Upper lobe of left lung (tissue), 6 donors: Measurements from ENCODE around the gene SLC12A8. TPM values are rescaled to one million over a fixed set of nuclear protein-coding genes. Genes with fewer than 3 reads are reported as not detected.

ENCODE experiments used
- ATAC-seq, 2 donors: fragments of 200-7000 bp; cut with Tn5 transposase; one replicate each; pipeline ENCODE4 v1.9.1; 2022; ENCODE audit warnings: mild to moderate bottlenecking in 2 of 2, moderate library complexity in 2 of 2; ENCODE audit not compliant: low FRiP score in 2 of 2
- DNase-seq, 2 donors: peaks; one replicate each; pipeline ENCODE4 v3.0.0-alpha.2; 2019 to 2020
- H3K27ac ChIP-seq, 4 donors: fragments of 200-600 bp; sonication (generic); one replicate each; pipeline ENCODE4 v1.5.1; 2016 to 2019
- H3K27me3 ChIP-seq, 4 donors: fragments of 200-600 bp; sonication (generic); one replicate each; pipeline ENCODE4 v1.5.1; 2017 to 2019
- H3K36me3 ChIP-seq, 4 donors: fragments of 200-600 bp; sonication (generic); one replicate each; pipeline ENCODE4 v1.5.1; 2016 to 2019
- H3K4me1 ChIP-seq, 4 donors: fragments of 200-600 bp; sonication (generic); one replicate each; pipeline ENCODE4 v1.5.1; 2018 to 2019
- H3K4me3 ChIP-seq, 4 donors: fragments of 200-600 bp; sonication (generic); one replicate each; pipeline ENCODE4 v1.5.1; 2017 to 2019; ENCODE audit warnings: mild to moderate bottlenecking in 2 of 4, moderate library complexity in 1 of 4
- H3K9me3 ChIP-seq, 4 donors: fragments of 200-600 bp; sonication (generic); one replicate each; pipeline ENCODE4 v1.5.1; 2018 to 2019
- CTCF ChIP-seq, 6 experiments: fragments of 450-650 bp in 4 of 6; fragments of 200-600 bp in 2 of 6; sonication (generic) in 2 of 6; IDR thresholded peaks; one replicate each; pipeline ENCODE4 v1.5.1; 2016 to 2019; ENCODE audit warnings: antibody characterized with exemption in 6 of 6
- EP300 ChIP-seq, 4 donors: sonication (generic); formaldehyde crosslinking; IDR thresholded peaks; one replicate each; pipeline ENCODE4 v1.5.1; 2017; ENCODE audit warnings: antibody characterized with exemption in 4 of 4, control low read depth in 2 of 4
- POLR2A ChIP-seq, 4 donors: fragments of 450-650 bp; IDR thresholded peaks; one replicate each; pipeline ENCODE4 v1.5.1; 2016 to 2017; ENCODE audit warnings: antibody characterized with exemption in 4 of 4, mild to moderate bottlenecking in 2 of 4
- POLR2AphosphoS5 ChIP-seq, 2 donors: sonication (generic); formaldehyde crosslinking; IDR thresholded peaks; one replicate each; pipeline ENCODE4 v1.5.1; 2017; ENCODE audit warnings: antibody characterized with exemption in 2 of 2
- WGBS, 2 donors: methylation state at CpG; one replicate each; pipeline ENCODE4 v1.1.5; 2017 to 2018; 5-methylcytosine and 5-hydroxymethylcytosine counted together
- total RNA-seq, 6 donors: library from RNA; depleted of rRNA in 4 of 6; stranded (reverse); fragments of >200 nt in 4 of 6; gene quantifications; one replicate each; pipeline versions ENCODE4 v1.1.0 to v1.2.1, GENCODE V29; 2016 to 2021
- donor health status: DM: no; HTN: no; CAD: no; lungs with moderate emphysema.
- donor health status: DM: no; HTN: yes; CAD: no; lungs with severe emphysema.

Gene SLC12A8
- total RNA-seq, 6 donors from 2014 or later, result 6.7 to 34.6 (median 15.0) TPM

- ATAC-seq (no peak), DNase-seq (no peak)
- H3K4me1 ChIP-seq, result no peaks in the 10 kb centered on the region
- H3K27me3 ChIP-seq, result no peaks in the 10 kb centered on the region
- WGBS, 2 donors, result 69 to 81% methylated on average over 3 of the region's 3 CpGs
- no peak overlapping the region for H3K4me3 ChIP-seq
- no peak for TF ChIP-seq POLR2AphosphoS5 (IDR thresholded peaks at IDR 0.05)
- no peak for TF ChIP-seq EP300 (IDR thresholded peaks at IDR 0.05)
- no peak for TF ChIP-seq POLR2A (IDR thresholded peaks at IDR 0.05)
- no peak for TF ChIP-seq CTCF (IDR thresholded peaks at IDR 0.05)
- no peaks in the 10 kb centered on the region for H3K36me3 ChIP-seq
- H3K9me3 ChIP-seq, result no peaks in the 10 kb centered on the region
- H3K27ac ChIP-seq, result no peak overlapping the region
Observed at GRCh38 chr3:125179143-125179883, 33.2 kb downstream of the SLC12A8 start.

DNA sequence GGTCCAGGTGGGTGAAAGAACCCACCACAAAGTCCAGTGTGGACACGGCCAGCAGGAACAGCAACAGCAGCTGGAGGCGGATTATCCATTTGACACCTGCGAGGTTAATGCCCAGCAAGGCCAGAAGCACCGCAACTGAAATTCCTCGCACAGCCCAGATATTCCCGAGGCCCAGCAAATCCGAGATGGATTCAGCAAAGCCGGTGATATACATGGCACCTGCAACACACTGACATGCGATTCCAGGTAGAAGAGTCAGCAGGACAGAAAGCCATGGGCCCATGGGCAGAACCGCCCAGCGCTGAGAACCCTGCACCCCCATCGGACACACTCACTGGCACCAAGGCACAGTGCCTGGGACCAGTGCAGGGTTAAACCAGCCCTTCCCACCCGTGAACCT lies 34.8 kb downstream of the SLC12A8 start:
- DNase-seq (no peak), ATAC-seq (no peak)
- 96 to 100% methylated on average over 8 to 13 of the region's 13 CpGs for WGBS, 2 donors
- TF ChIP-seq POLR2AphosphoS5 (IDR thresholded peaks at IDR 0.05), result no peak
- no peak for TF ChIP-seq EP300 (IDR thresholded peaks at IDR 0.05)
- no peak for TF ChIP-seq CTCF (IDR thresholded peaks at IDR 0.05)
- no peak for TF ChIP-seq POLR2A (IDR thresholded peaks at IDR 0.05)
- Histone ChIP-seq H3K4me3 (no peak overlapping the region), H3K27me3 (no peaks in the 10 kb centered on the region), H3K4me1 (no peaks in the 10 kb centered on the region), H3K9me3 (no peaks in the 10 kb centered on the region), H3K27ac (no peak overlapping the region), H3K36me3 (no peaks in the 10 kb centered on the region)

GRCh38 chr3:125175295-125176078 lies 37.1 kb downstream of the SLC12A8 start:
- WGBS, 2 donors, result 76 to 81% methylated on average over 5 to 7 of the region's 7 CpGs
- TF ChIP-seq CTCF (IDR thresholded peaks at IDR 0.05), result no peak
- no peaks in the 10 kb centered on the region for H3K4me1 ChIP-seq

DNA sequence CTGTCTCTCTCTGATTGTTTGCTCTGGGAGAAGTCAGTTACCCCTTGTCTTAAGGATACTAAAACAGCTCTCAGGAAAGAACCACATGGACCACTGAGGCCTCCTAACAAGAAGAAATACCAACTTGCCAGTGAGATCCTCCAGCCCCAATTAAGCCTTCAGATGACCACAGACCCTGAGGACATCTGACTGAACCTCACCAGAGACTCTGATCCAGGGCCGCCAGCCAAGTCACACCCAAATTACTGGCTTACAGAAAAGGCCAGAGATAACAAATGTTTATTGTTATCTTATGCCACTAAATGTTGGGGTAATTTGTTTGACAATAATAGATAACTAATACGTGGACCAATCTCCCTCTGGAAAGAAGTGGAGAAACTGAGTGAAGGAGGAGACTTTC lies 40.2 kb downstream of the SLC12A8 start:
- H3K4me1 ChIP-seq, result no peaks in the 10 kb centered on the region
- no peaks in the 10 kb centered on the region for H3K36me3 ChIP-seq
- DNase-seq (no peak), ATAC-seq (no peak)
- no peak overlapping the region for H3K27ac ChIP-seq
- H3K9me3 ChIP-seq, result no peaks in the 10 kb centered on the region
- H3K27me3 ChIP-seq, result no peaks in the 10 kb centered on the region
- H3K4me3 ChIP-seq, result no peak overlapping the region
- TF ChIP-seq EP300 (IDR thresholded peaks at IDR 0.05), result no peak
- no peak for TF ChIP-seq CTCF (IDR thresholded peaks at IDR 0.05)
- no peak for TF ChIP-seq POLR2AphosphoS5 (IDR thresholded peaks at IDR 0.05)
- TF ChIP-seq POLR2A (IDR thresholded peaks at IDR 0.05), result no peak
- WGBS, 2 donors, result 81 to 88% methylated on average over 2 of the region's 2 CpGs

More at GRCh38 chr3:125175295-125176078, 37.1 kb downstream of the SLC12A8 start:
- no peaks in the 10 kb centered on the region for H3K27me3 ChIP-seq
- no peak for ATAC-seq
- H3K36me3 ChIP-seq, result no peaks in the 10 kb centered on the region
- no peak overlapping the region for H3K4me3 ChIP-seq
- H3K27ac ChIP-seq, result no peak overlapping the region
- DNase-seq, result no peak
- no peaks in the 10 kb centered on the region for H3K9me3 ChIP-seq
